Activated T-cell treated with anti-CD3 and anti-CD28 coated beads for 4 hours (primary cell): ENCODE results near the gene GNRH2.
"Not testable (repeated sequence)": the region's sequence is repeated elsewhere in the genome, so short reads cannot be mapped to it uniquely, and the experiment has no call there.

Experiments used
- DNase-seq: peaks from one replicate; pipeline ENCODE4 v3.0.0-alpha.2; 2020

GNRH2 gene

GRCh38 chr20:3043322-3043721, at the start of gene GNRH2:
TSS of gene GNRH2 (plus strand) at chr20:3043622. CDS start at chr20:3044415, 793 bp downstream.
- DNase-seq: no peak

- no peak for DNase-seq
Observed at GRCh38 chr20:2995796-2996195, 47.6 kb upstream of the GNRH2 start.

GRCh38 chr20:2998728-2999127, 44.7 kb upstream of the GNRH2 start:
- no peak for DNase-seq

- no peak for DNase-seq
Observed at GRCh38 chr20:3000852-3001523, 42.4 kb upstream of the GNRH2 start.

GRCh38 chr20:3003416-3003815, 40.0 kb upstream of the GNRH2 start:
- DNase-seq: no peak

- no peak for DNase-seq
Observed at GRCh38 chr20:3010985-3011723, 32.3 kb upstream of the GNRH2 start.

- no peak for DNase-seq
Observed at GRCh38 chr20:3011752-3012151, 31.7 kb upstream of the GNRH2 start.

- DNase-seq: no peak
Observed at GRCh38 chr20:3013771-3014170, 29.7 kb upstream of the GNRH2 start.

GRCh38 chr20:3014179-3014578, 29.2 kb upstream of the GNRH2 start:
- DNase-seq: no peak

- DNase-seq: no peak
Observed at GRCh38 chr20:3014662-3015061, 28.8 kb upstream of the GNRH2 start.

GRCh38 chr20:3015302-3015701, 28.1 kb upstream of the GNRH2 start:
- not testable (repeated sequence) for DNase-seq

GRCh38 chr20:3021327-3021726, 22.1 kb upstream of the GNRH2 start:
- no peak for DNase-seq

- no peak for DNase-seq
Observed at GRCh38 chr20:3021777-3022176, 21.6 kb upstream of the GNRH2 start.

- not testable (repeated sequence) for DNase-seq
Observed at GRCh38 chr20:3022559-3023490, 20.6 kb upstream of the GNRH2 start.

- no peak for DNase-seq
Observed at GRCh38 chr20:3027987-3028386, 15.4 kb upstream of the GNRH2 start.

- DNase-seq: no peak
Observed at GRCh38 chr20:3031524-3032147, 11.8 kb upstream of the GNRH2 start.

- no peak for DNase-seq
Observed at GRCh38 chr20:3032624-3033023, 10.8 kb upstream of the GNRH2 start.

- no peak for DNase-seq
Observed at GRCh38 chr20:3037654-3038053, 5.8 kb upstream of the GNRH2 start.

- DNase-seq: no peak
Observed at GRCh38 chr20:3038454-3038853, 5.0 kb upstream of the GNRH2 start.

- DNase-seq: no peak
Observed at GRCh38 chr20:3039426-3039825, 4.0 kb upstream of the GNRH2 start.

- DNase-seq: no peak
Observed at GRCh38 chr20:3040086-3040485, 3.3 kb upstream of the GNRH2 start.

- DNase-seq: no peak
Observed at GRCh38 chr20:3041854-3042409, 1.5 kb upstream of the GNRH2 start.

- DNase-seq: no peak
Observed at GRCh38 chr20:3042625-3043024, 797 bp upstream of the GNRH2 start.
